Astrocyte of the cerebellum (primary cell): ENCODE measurements around the gene SPATA7.

ENCODE experiments used
- DNase-seq: peaks from one replicate; pipeline ENCODE4 v3.0.0-alpha.2; 2011; ENCODE audit warnings: low read depth
- H3K4me3 ChIP-seq: 2 replicates; pipeline ENCODE4 v1.5.1; 2011; ENCODE audit warnings: mild to moderate bottlenecking, low read depth, low read length, moderate library complexity
- CTCF ChIP-seq: IDR thresholded peaks from 2 replicates; pipeline ENCODE4 v1.5.1; 2012; ENCODE audit warnings: low read length, low read depth, moderate library complexity, mild to moderate bottlenecking; ENCODE audit errors: missing control alignments
- in situ Hi-C: cut with HindIII; loops from 2 replicates; pipeline ENCODE4 v1.10.0; 2017; ENCODE audit warnings: low sequenced_read_pairs

The SPATA7 gene

GRCh38 chr14:88463318-88463717 is 77.9 kb downstream of the SPATA7 start:
- no peak for DNase-seq
- H3K4me3 ChIP-seq, result no peak overlapping the region
- in situ Hi-C loops, result no loop called here
- TF ChIP-seq CTCF, result peak; percentile 33

GRCh38 chr14:88468406-88468805 is 82.9 kb downstream of the SPATA7 start:
- DNase-seq, result peak; percentile 76
- no peak overlapping the region for H3K4me3 ChIP-seq
- in situ Hi-C loops, result no loop called here
- no peak for TF ChIP-seq CTCF

GRCh38 chr14:88470542-88471440 is 85.3 kb downstream of the SPATA7 start:
- H3K4me3 ChIP-seq, result no peak overlapping the region
- in situ Hi-C loops, result no loop called here
- no peak for TF ChIP-seq CTCF
- DNase-seq, result peak; percentile 62

GRCh38 chr14:88473791-88474190 is 88.3 kb downstream of the SPATA7 start:
- DNase-seq, result no peak
- in situ Hi-C loops, result no loop called here
- no peak for TF ChIP-seq CTCF
- no peak overlapping the region for H3K4me3 ChIP-seq

GRCh38 chr14:88476214-88476774 is 90.8 kb downstream of the SPATA7 start:
- no peak overlapping the region for H3K4me3 ChIP-seq
- in situ Hi-C loops, result no loop called here
- TF ChIP-seq CTCF, result no peak
- DNase-seq, result no peak

DNA sequence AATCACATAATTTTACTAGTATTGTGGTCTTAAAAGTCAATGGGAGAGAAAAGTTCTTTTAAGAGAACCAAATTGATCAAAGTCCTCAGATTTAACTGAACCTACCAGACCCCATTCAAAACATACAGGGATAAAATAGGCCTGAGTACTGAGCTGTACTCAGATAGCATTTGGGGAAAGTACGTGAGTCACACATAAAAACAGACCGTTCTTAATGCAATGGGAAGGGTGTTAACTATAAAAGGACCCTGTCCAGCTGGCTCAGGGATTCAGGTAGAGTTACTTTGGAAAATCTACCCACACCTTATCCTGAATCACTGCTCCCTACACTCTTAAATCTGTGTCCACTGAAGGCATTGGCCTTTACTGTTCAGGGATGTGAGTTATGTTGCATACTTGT is 91.4 kb downstream of the SPATA7 start:
- no peak for TF ChIP-seq CTCF

More for the DNA sequence above, 91.4 kb downstream of the SPATA7 start:
- no peak for DNase-seq
- in situ Hi-C loops, result no loop called here
- no peak overlapping the region for H3K4me3 ChIP-seq
